GM18870 (cell line): Measurements from ENCODE around the gene CACNA2D3.

ENCODE experiments used
- ATAC-seq: cut with Tn5 transposase; IDR thresholded peaks from one replicate; pipeline ENCODE4 v1.9.1; 2021; ENCODE audit warnings: moderate library complexity; ENCODE audit not compliant: unreplicated experiment

The CACNA2D3 gene

GRCh38 chr3:54826251-54826691 is 703.9 kb downstream of the CACNA2D3 start:
- no peak for ATAC-seq

DNA sequence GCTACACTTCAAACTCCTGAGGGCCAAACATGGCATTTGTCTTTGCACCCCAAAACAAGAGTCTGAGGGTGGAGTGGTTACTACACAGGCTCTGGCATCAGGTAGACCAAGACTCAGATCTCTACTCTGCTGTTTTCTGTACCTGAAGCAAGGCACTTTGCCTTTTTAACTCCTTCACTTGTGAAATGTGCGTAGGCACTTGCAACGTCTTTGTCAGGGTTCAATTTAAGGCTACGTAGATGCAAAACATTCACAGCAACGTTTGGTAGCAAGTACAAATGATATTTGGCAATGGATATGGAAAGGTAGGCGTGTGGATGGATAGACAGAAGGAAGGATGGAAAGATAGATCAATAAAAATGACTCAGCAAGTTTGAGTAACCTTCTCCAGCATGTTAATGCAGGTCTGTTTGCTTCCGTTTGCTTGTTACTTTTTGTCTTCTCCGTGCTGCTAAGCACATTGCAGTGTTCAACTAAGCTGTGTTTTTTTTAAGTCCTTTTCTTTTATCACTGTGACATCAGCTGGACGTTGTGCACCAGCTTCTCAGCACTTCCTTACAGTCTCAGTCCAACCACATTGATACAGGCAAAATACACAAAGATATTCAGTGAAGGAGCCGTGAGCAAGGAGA is 704.8 kb downstream of the CACNA2D3 start:
- ATAC-seq: no peak

DNA sequence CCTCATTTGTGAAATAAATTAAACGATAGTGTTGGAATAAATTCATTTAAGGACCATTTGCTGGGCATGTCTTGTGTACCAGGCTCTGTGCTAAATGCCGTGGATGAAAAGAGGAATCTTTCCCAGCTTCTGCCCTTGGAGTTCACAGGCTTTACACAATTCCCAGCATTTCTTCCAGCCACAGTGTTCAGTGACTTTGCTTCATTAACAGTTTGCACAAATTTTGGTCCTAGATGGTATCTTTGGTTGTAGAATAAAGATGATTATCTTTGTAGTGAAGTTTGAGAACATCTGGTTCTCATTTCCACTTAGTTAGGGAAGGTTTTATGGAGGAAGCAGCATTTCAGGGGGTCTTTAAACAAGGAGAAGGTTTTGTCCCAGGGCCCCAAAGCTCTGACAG is 705.4 kb downstream of the CACNA2D3 start:
- ATAC-seq: no peak

GRCh38 chr3:54830658-54831057 is 708.3 kb downstream of the CACNA2D3 start:
- ATAC-seq: no peak

DNA sequence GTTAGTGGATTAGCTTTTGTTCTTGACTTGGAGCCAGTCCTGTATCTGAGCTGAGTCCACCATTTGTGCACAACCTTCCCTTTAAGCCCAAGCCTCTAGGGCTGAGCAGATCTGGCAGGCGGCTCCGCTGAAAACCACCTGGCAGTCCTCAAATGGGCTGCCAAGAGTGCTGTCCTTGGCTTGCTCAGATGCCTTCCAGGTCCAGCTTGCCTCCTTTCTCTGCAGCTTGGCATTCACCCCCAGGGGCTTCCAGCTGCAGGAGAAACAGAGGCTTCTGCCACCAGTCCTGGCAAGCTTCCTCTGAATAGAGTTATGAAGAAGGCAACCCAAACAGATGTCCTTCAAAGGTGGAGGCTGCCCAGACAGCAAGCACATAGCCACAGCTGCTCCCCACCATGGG is 708.8 kb downstream of the CACNA2D3 start:
- no peak for ATAC-seq

GRCh38 chr3:54832876-54833275 is 710.5 kb downstream of the CACNA2D3 start:
- no peak for ATAC-seq

- ATAC-seq: no peak
Measured at GRCh38 chr3:54835701-54836100, 713.3 kb downstream of the CACNA2D3 start.

GRCh38 chr3:54836871-54837270 is 714.5 kb downstream of the CACNA2D3 start:
- no peak for ATAC-seq

- ATAC-seq: no peak
Measured at GRCh38 chr3:54837964-54838363, 715.6 kb downstream of the CACNA2D3 start.

DNA sequence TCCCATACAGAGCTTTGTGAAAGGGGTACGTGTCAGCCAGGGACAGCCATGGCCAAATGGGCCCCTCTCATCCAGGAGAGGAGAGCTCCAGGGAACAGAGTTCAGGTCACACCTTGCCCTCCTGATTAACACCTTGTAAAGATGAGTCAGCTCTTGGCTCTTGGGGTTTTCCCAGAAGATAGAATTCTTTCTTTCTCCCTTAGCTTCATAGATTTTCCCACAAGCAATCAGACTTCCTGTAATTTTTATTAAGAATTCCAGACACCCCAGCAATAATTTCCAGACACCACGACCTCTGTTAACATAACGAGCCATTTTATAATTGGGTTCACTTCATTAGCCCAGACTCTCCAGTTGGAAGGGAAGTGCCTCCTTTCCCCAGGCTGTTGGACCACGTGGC is 719.1 kb downstream of the CACNA2D3 start:
- no peak for ATAC-seq

- no peak for ATAC-seq
Measured at GRCh38 chr3:54843352-54843751, 721.0 kb downstream of the CACNA2D3 start.

- no peak for ATAC-seq
Measured at GRCh38 chr3:54844211-54844610, 721.9 kb downstream of the CACNA2D3 start.

- ATAC-seq: no peak
Measured at GRCh38 chr3:54845011-54845410, 722.7 kb downstream of the CACNA2D3 start.

DNA sequence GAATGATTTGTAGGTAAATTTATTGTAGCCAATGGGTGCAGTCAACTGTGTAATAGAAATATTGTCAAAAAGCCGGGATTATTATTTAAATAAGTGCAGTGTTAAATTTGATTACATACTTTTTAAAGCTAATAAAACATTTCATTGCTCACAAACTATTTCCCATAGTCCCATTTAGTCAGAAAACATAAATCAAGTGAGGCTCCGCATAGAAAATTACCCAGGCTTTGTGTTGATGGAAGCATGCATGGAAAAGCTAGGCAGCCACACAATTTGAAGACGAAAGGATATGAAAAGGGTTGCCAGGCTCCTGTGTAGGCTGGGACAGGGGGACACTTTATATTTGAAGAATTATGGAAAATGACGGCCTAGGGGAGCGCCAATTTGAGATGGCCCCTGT is 723.2 kb downstream of the CACNA2D3 start:
- no peak for ATAC-seq

DNA sequence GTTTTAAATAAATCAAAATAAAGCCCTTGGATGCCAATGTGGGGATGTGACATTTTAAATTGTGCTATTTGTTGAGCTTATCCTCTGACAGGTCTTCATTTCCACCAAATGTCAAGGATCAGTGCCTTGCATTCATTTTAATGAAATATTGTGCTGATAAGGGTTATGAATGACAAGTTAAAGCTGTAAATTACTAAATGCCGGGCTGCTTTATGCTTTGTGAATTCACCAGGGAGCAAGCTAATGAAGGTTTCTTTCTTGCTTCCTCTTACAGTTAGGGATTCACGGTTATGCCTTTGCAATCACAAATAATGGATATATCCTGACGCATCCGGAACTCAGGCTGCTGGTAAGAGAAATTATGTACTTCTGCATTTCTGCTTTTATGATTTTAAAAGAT is 723.8 kb downstream of the CACNA2D3 start:
- no peak for ATAC-seq

DNA sequence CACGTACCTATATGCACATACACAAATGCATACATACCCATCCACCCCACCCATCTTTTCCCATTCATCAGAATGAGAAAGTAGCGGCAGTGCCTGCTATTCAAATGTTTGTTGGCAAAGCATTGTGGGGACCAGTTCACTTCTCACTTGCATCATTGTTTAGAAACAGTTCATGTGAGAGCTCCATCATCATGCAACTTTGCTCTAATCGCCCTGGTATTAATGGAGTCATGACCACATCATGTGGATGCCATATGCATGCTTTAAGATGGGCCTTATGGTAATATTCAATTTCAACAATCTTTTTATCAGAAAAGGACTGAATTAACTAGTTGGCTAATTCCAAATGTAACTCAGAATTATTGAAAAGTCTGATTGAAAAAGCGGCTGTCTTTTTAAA is 725.0 kb downstream of the CACNA2D3 start:
- ATAC-seq: no peak

DNA sequence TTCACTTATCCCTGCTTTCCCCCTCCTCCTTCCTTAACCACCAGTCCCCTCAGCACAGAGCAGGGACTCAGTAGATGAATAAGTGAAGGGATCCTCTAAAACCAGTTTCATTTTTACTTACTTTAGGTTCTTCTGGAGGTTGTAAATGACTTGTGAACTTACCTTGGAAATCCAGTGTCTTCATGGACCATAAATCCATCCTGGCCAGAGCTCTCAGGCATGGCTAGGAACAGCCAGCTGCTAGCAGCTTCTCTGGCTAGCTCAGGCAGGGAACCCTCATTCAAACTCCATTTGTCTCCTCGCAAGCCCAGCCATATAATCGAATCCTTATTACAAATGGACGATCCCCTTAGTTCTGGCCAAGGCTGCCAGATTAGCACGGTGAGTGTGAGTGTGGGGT is 727.0 kb downstream of the CACNA2D3 start:
- no peak for ATAC-seq

GRCh38 chr3:54850484-54851018 is 728.2 kb downstream of the CACNA2D3 start:
- ATAC-seq: no peak

- ATAC-seq: no peak
Measured at GRCh38 chr3:54853573-54854404, 731.4 kb downstream of the CACNA2D3 start.

- ATAC-seq: no peak
Measured at GRCh38 chr3:54856271-54856670, 733.9 kb downstream of the CACNA2D3 start.

- no peak for ATAC-seq
Measured at GRCh38 chr3:54857343-54857742, 735.0 kb downstream of the CACNA2D3 start.

GRCh38 chr3:54858093-54858785 is 735.9 kb downstream of the CACNA2D3 start:
- ATAC-seq: no peak
